K562 (cell line): ENCODE data around the gene LAMC1. TPM values are rescaled to one million over a fixed set of nuclear protein-coding genes. Genes with fewer than 3 reads are reported as not detected.

Experiments
- ATAC-seq: fragments of 200-7000 bp; cut with Tn5 transposase; 3 replicates; pipeline ENCODE4 v1.9.1; 2020; ENCODE audit warnings: moderate library complexity
- BruUV-seq: library from RNA; stranded (reverse); fragments of 400-500 nt; replicated peaks from 2 replicates; lab custom pipeline; 2021; lab: Mats Ljungman, UMichigan
- CTCF ChIA-PET: fragments of 300-600 bp; formaldehyde crosslinking; extraction: SDS; loops from one replicate; lab custom pipeline; 2021; ENCODE audit warnings: low intra/inter-chr PET ratio; lab: Yijun Ruan, JAX
- POLR2A ChIA-PET: fragments of 300-600, 350-650 bp; sonication (Branson Sonifier 250); formaldehyde crosslinking; extraction: SDS; loops from one replicate; lab custom pipeline; 2021; ENCODE audit warnings: antibody characterized with exemption, inconsistent platforms; lab: Yijun Ruan, JAX
- DNase-seq, 4 experiments: peaks; one replicate each; pipeline versions ENCODE4 v3.0.0 to v3.0.0-alpha.2; 2011 to 2018; ENCODE audit warnings: low spot score in 3 of 4, mixed read lengths in 3 of 4; ENCODE audit errors: extremely low read depth in 1 of 4
- FAIRE-seq: peaks from 2 replicates; lab custom pipeline; 2011; peaks lifted over from hg19 to GRCh38; lab: Jason Lieb, UNC
- H2AFZ ChIP-seq: 2 replicates; pipeline ENCODE4 v1.6.0; 2011; ENCODE audit warnings: low read depth, low read length, control low read depth, inconsistent platforms
- H3K27ac ChIP-seq: fragments of 200-600 bp; 3 replicates; pipeline ENCODE4 v1.8.0; 2011; ENCODE audit warnings: low read depth, mild to moderate bottlenecking, control low read depth, inconsistent platforms, low read length, moderate library complexity, mixed read lengths; ENCODE audit errors: extremely low read depth
- H3K27me3 ChIP-seq, 2 experiments: fragments of 300-600 bp in 1 of 2; 2 replicates in 1 of 2; 3 replicates in 1 of 2; pipeline versions ENCODE4 v1.6.0 to v1.8.0; 2011; ENCODE audit warnings: inconsistent platforms in 2 of 2, low read length in 2 of 2, mild to moderate bottlenecking in 1 of 2, mixed read lengths in 1 of 2, moderate library complexity in 1 of 2; ENCODE audit not compliant: control insufficient read depth in 2 of 2, insufficient read depth in 2 of 2
- H3K36me3 ChIP-seq: fragments of 300-600 bp; 3 replicates; pipeline ENCODE4 v1.8.0; 2011; ENCODE audit warnings: mild to moderate bottlenecking, low read length, inconsistent platforms; ENCODE audit not compliant: control insufficient read depth, insufficient read depth
- H3K4me1 ChIP-seq, 2 experiments: fragments of 200-600 bp in 1 of 2; replicated peaks in 1 of 2; 2 replicates in 1 of 2; 3 replicates in 1 of 2; pipeline versions ENCODE4 v1.5.1 to v1.8.0; 2011; ENCODE audit warnings: inconsistent platforms in 2 of 2, low read length in 2 of 2, mild to moderate bottlenecking in 1 of 2, mixed read lengths in 1 of 2, moderate library complexity in 1 of 2; ENCODE audit not compliant: control insufficient read depth in 2 of 2, insufficient read depth in 2 of 2
- H3K4me2 ChIP-seq: 2 replicates; pipeline ENCODE4 v1.6.1; 2011; ENCODE audit warnings: low read length, control low read depth, inconsistent platforms, mixed read lengths; ENCODE audit not compliant: insufficient read depth
- H3K4me3 ChIP-seq: fragments of 200-600 bp; sonication (generic), shearing (Covaris generic); 2 replicates; pipeline ENCODE4 v1.5.1; 2016; ENCODE audit warnings: control low read depth, inconsistent platforms
- H3K79me2 ChIP-seq: fragments of 200-600 bp; 3 replicates; pipeline ENCODE4 v1.8.0; 2011; ENCODE audit warnings: low read length, inconsistent platforms; ENCODE audit not compliant: control insufficient read depth, insufficient read depth
- H3K9ac ChIP-seq, 2 experiments: 2 replicates each; pipeline versions ENCODE4 v1.6.0 to v1.6.1; 2011; ENCODE audit warnings: low read depth in 2 of 2, low read length in 2 of 2, control low read depth in 1 of 2, inconsistent platforms in 1 of 2, mild to moderate bottlenecking in 1 of 2, mixed read lengths in 1 of 2; ENCODE audit not compliant: insufficient read depth in 1 of 2
- H3K9me1 ChIP-seq: one replicate; pipeline ENCODE4 v1.6.0; 2011; ENCODE audit warnings: inconsistent platforms, mild to moderate bottlenecking, low read length, moderate library complexity; ENCODE audit not compliant: control insufficient read depth, insufficient read depth
- H3K9me3 ChIP-seq: replicated peaks from 2 replicates; pipeline ENCODE4 v1.5.1; 2011; ENCODE audit warnings: low read depth, low read length, inconsistent platforms; ENCODE audit not compliant: control insufficient read depth, insufficient read depth
- H4K20me1 ChIP-seq: replicated peaks from 2 replicates; pipeline ENCODE4 v1.6.1; 2011; ENCODE audit warnings: low read length, inconsistent platforms, mixed read lengths; ENCODE audit not compliant: control insufficient read depth, insufficient read depth
- BMI1 ChIP-seq: fragments of 150-350 bp; IDR thresholded peaks from 2 replicates; pipeline ENCODE4 v1.6.1; 2014; ENCODE audit warnings: low read length
- CBFB ChIP-seq: sonication (generic); formaldehyde crosslinking; IDR thresholded peaks from 2 replicates; pipeline ENCODE4 v1.4.0; 2020; ENCODE audit warnings: mild to moderate bottlenecking, missing genetic modification reagents
- E4F1 ChIP-seq: fragments of 250-450 bp; sonication (Bioruptor Pico); IDR thresholded peaks from 2 replicates; pipeline ENCODE4 v1.5.0; 2021; ENCODE audit warnings: mild to moderate bottlenecking, borderline replicate concordance
- ELF4 ChIP-seq: fragments of 450-650 bp; formaldehyde crosslinking; IDR thresholded peaks from 2 replicates; pipeline ENCODE4 v1.4.0; 2022; ENCODE audit warnings: missing genetic modification characterization
- HNRNPUL1 ChIP-seq: fragments of 200-400 bp; formaldehyde crosslinking; IDR thresholded peaks from 2 replicates; pipeline ENCODE4 v1.6.1; 2017; ENCODE audit warnings: low read length
- NCOR1 ChIP-seq: fragments of 450-650 bp; IDR thresholded peaks from 2 replicates; pipeline ENCODE4 v1.6.1; 2016; ENCODE audit warnings: mild to moderate bottlenecking, moderate library complexity
- POLR2G ChIP-seq: fragments of 200-400 bp; formaldehyde crosslinking; IDR thresholded peaks from 2 replicates; pipeline ENCODE4 v1.6.1; 2017; ENCODE audit warnings: low read depth, mild to moderate bottlenecking, antibody characterized with exemption, low read length, moderate library complexity
- RHOXF2B ChIP-seq: fragments of 250-450 bp; sonication (Bioruptor Pico); conservative IDR thresholded peaks from 2 replicates; pipeline ENCODE4 v1.5.1; 2021
- SAFB ChIP-seq: fragments of 200-400 bp; formaldehyde crosslinking; IDR thresholded peaks from 2 replicates; pipeline ENCODE4 v1.6.1; 2017; ENCODE audit warnings: low read depth, low read length, borderline replicate concordance
- XRCC3 ChIP-seq: fragments of 450-650 bp; IDR thresholded peaks from 2 replicates; pipeline ENCODE4 v1.6.1; 2017; ENCODE audit warnings: mild to moderate bottlenecking, moderate library complexity
- ZKSCAN8 ChIP-seq: fragments of 200-800 bp; sonication (Bioruptor generic); IDR thresholded peaks from 2 replicates; pipeline ENCODE4 v1.6.1; 2016; ENCODE audit warnings: missing genetic modification characterization, missing compliant biosample characterization
- ZNF263 ChIP-seq: sonication (generic); formaldehyde crosslinking; IDR thresholded peaks from 2 replicates; pipeline ENCODE4 v1.8.0; 2022; ENCODE audit warnings: mild to moderate bottlenecking, missing genetic modification reagents, borderline replicate concordance
- in situ Hi-C: fragments of 300-500 bp; cut with MboI; formaldehyde crosslinking; loops from 4 replicates; pipeline ENCODE4 v1.15.0; 2018; ENCODE audit warnings: inconsistent platforms, mixed read lengths
- intact Hi-C: fragments of 100-400 bp; cut with micrococcal nuclease; formaldehyde crosslinking; loops from 2 replicates; pipeline ENCODE4 v1.14.2; 2022
- polyA plus RNA-seq, 8 experiments: library from polyadenylated mRNA; depleted of rRNA in 4 of 8; stranded (reverse) in 5 of 8; unstranded in 3 of 8; fragments of >200 nt; fragmentation: Nextera tagmentation in 2 of 8; fragmentation: Illumina TruSeq in 1 of 8; extraction: Ambion mirVana in 2 of 8; extraction: Trizol in 1 of 8; gene quantifications; 2 replicates each; pipeline versions ENCODE4 v1.2.1 to v1.2.3, GENCODE V29; 2011 to 2014; ENCODE audit warnings: inconsistent platforms in 1 of 8, missing spikeins in 1 of 8
- total RNA-seq, 7 experiments: library from RNA; depleted of rRNA in 6 of 7; stranded (reverse); fragments of >200 nt in 6 of 7; fragmentation: Illumina TruSeq in 2 of 7; extraction: Trizol in 2 of 7; gene quantifications; 2 replicates each; pipeline versions ENCODE4 v1.2.1 to v1.2.3, GENCODE V29; 2011 to 2021; ENCODE audit warnings: low replicate concordance in 1 of 7
- TF ChIP-seq, protein P1 (sequence below), 2 experiments: fragments of 450-650 bp in 1 of 2; sonication (generic) in 1 of 2; formaldehyde crosslinking in 1 of 2; IDR thresholded peaks; 2 replicates each; pipeline versions ENCODE4 v1.7.1 to v1.9.0; 2016 to 2022; ENCODE audit warnings: inconsistent platforms in 1 of 2, mild to moderate bottlenecking in 1 of 2, missing genetic modification reagents in 1 of 2

LAMC1 gene
- total and polyA plus RNA-seq, 9 of the 15 experiments (the other 6 are each of a cell fraction or from before 2014, with no cell fraction given) = 0.07 to 0.71 (median 0.13) TPM; not detected in 2

- FAIRE-seq (no peak), DNase-seq (no peak), ATAC-seq (no peak)
- Histone ChIP-seq H3K4me2 (no peak overlapping the region), H3K9me3 (no peaks in the 10 kb centered on the region), H3K4me3 (no peak overlapping the region), H3K27ac (no peak overlapping the region), H3K36me3 (no peaks in the 10 kb centered on the region), H3K27me3 (no peaks in the 10 kb centered on the region), H3K4me1 (no peaks in the 10 kb centered on the region), H3K79me2 (no peaks in the 10 kb centered on the region), H3K9ac (no peak overlapping the region), H3K9me1 (no peaks in the 10 kb centered on the region), H2AFZ (no peak overlapping the region), H4K20me1 (peaks cover 3% of the 10 kb centered on the region; the same call in 1 of the 2 replicates)
- intact Hi-C loops = no loop called here
- ChIA-PET POLR2A (interaction anchor here (1.1 kb wide), 2 partner anchors 9 to 12 kb away, joined by 3 read pairs; no protein-coding TSS in a partner anchor), CTCF (no interaction called here)
- no TSS peak for BruUV-seq
- in situ Hi-C loops = no loop called here
- TF ChIP-seq HNRNPUL1 (no peak), POLR2G (no peak), RHOXF2B (CRISPR knock-in tag) (no peak), BMI1 (no peak), SAFB (no peak), ELF4 (CRISPR knock-in tag) (no peak), CBFB (CRISPR knock-in tag) (no peak), ZNF263 (CRISPR knock-in tag) (no peak), ZKSCAN8 (CRISPR knock-in tag) (no peak), XRCC3 (no peak), NCOR1 (no peak), E4F1 (CRISPR knock-in tag) (no peak)
- TF ChIP-seq, protein P1, sequence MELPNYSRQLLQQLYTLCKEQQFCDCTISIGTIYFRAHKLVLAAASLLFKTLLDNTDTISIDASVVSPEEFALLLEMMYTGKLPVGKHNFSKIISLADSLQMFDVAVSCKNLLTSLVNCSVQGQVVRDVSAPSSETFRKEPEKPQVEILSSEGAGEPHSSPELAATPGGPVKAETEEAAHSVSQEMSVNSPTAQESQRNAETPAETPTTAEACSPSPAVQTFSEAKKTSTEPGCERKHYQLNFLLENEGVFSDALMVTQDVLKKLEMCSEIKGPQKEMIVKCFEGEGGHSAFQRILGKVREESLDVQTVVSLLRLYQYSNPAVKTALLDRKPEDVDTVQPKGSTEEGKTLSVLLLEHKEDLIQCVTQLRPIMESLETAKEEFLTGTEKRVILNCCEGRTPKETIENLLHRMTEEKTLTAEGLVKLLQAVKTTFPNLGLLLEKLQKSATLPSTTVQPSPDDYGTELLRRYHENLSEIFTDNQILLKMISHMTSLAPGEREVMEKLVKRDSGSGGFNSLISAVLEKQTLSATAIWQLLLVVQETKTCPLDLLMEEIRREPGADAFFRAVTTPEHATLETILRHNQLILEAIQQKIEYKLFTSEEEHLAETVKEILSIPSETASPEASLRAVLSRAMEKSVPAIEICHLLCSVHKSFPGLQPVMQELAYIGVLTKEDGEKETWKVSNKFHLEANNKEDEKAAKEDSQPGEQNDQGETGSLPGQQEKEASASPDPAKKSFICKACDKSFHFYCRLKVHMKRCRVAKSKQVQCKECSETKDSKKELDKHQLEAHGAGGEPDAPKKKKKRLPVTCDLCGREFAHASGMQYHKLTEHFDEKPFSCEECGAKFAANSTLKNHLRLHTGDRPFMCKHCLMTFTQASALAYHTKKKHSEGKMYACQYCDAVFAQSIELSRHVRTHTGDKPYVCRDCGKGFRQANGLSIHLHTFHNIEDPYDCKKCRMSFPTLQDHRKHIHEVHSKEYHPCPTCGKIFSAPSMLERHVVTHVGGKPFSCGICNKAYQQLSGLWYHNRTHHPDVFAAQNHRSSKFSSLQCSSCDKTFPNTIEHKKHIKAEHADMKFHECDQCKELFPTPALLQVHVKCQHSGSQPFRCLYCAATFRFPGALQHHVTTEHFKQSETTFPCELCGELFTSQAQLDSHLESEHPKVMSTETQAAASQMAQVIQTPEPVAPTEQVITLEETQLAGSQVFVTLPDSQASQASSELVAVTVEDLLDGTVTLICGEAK (IDR thresholded peaks at IDR 0.05) = no peak
- TF ChIP-seq, protein P1 (CRISPR knock-in tag; IDR thresholded peaks at IDR 0.05) = no peak
Observed at GRCh38 chr1:183002267-183002666, 21.0 kb upstream of the LAMC1 start.
